Pancreas (tissue), 10 donors: ENCODE data around the gene BLCAP. TPM values are rescaled to one million over a fixed set of nuclear protein-coding genes. Genes with fewer than 3 reads are reported as not detected.

Experiments
- ATAC-seq, 4 donors: fragments of 200-7000 bp; cut with Tn5 transposase; one replicate each; pipeline versions ENCODE4 v1.8.0 to v1.9.1; 2020; ENCODE audit warnings: mild to moderate bottlenecking in 4 of 4, moderate library complexity in 4 of 4
- DNase-seq, 6 donors: peaks; one replicate each; pipeline ENCODE4 v3.0.0-alpha.2; 2020
- FAIRE-seq: peaks from 2 replicates; lab custom pipeline; 2012; peaks lifted over from hg19 to GRCh38; lab: Jason Lieb, UNC
- H3K27ac ChIP-seq, 4 donors: fragments of 200-600 bp; sonication (generic); 1 replicate in 3 of 4; 2 replicates in 1 of 4; pipeline versions ENCODE4 v1.5.0 to v1.8.0; 2020
- H3K27me3 ChIP-seq, 4 donors: fragments of 200-600 bp; one replicate each; pipeline ENCODE4 v1.8.0; 2021
- H3K36me3 ChIP-seq, 3 donors: fragments of 200-600 bp; sonication (generic) in 1 of 3; one replicate each; pipeline versions ENCODE4 v1.5.0 to v1.8.0; 2020 to 2021
- H3K4me1 ChIP-seq, 3 donors: fragments of 200-600 bp; one replicate each; pipeline ENCODE4 v1.8.0; 2021
- H3K4me3 ChIP-seq, 4 donors: fragments of 200-600 bp; sonication (generic) in 2 of 4; one replicate each; pipeline versions ENCODE4 v1.5.0 to v1.8.0; 2020 to 2021
- H3K9me3 ChIP-seq, 4 donors: fragments of 200-600 bp; one replicate each; pipeline ENCODE4 v1.8.0; 2021
- CTCF ChIP-seq, 4 donors: fragments of 200-600 bp; sonication (generic) in 3 of 4; IDR thresholded peaks; one replicate each; pipeline versions ENCODE4 v1.5.0 to v1.8.0; 2021; ENCODE audit warnings: antibody characterized with exemption in 4 of 4
- WGBS, 2 donors: extraction: QIAGEN DNeasy Blood & Tissue Kit; methylation state at CpG; one replicate each; pipeline ENCODE4 v1.1.7; 2013; 5-methylcytosine and 5-hydroxymethylcytosine counted together
- intact Hi-C, 3 donors: fragments of 100-400 bp; cut with DNase I; formaldehyde crosslinking; loops; one replicate each; pipeline versions ENCODE4 v1.11.1 to v1.14.2; 2022
- polyA plus RNA-seq, 2 donors: library from polyadenylated mRNA; stranded (reverse); fragments of 200-250 nt; gene quantifications; one replicate each; pipeline ENCODE4 v1.2.3, GENCODE V29; 2013
- total RNA-seq, 6 donors: library from RNA; stranded (reverse); fragmentation: NEBNext Ultra II Directional in 4 of 6; extraction: Animal tissue kit (Norgen Biotek cat#: 25700) in 4 of 6; gene quantifications; one replicate each; pipeline versions ENCODE4 v1.2.1 to v1.2.4, GENCODE V29; 2021 to 2023
- donor health status: healthy with polysubstance abuse.
- donor health status: DM: no; HTN: no; CAD: no; lungs with moderate emphysema.
- donor health status: DM: no; HTN: no; CAD: no.
- donor health status: control.
- donor health status: control.
- donor health status: Bipolar disorder and iron deficiency.
- donor health status: DM: yes; HTN: yes; CAD: no.
- donor health status: DM: no; HTN: no; CAD: no.
- donor health status: DM: no; HTN: no; CAD: no.
- donor health status: DM: yes; HTN: yes; CAD: no.

Gene BLCAP
- total and polyA plus RNA-seq, 8 donors: 14.6 to 35.3 (median 19.0) TPM

- DNase-seq (peak in 1 of 6 donors; percentile 30), ATAC-seq (no peak), FAIRE-seq (no peak)
- H3K9me3 ChIP-seq: no peaks in the 10 kb centered on the region
- TF ChIP-seq CTCF (IDR thresholded peaks at IDR 0.05): no peak
- no peaks in the 10 kb centered on the region for H3K4me1 ChIP-seq
- H3K36me3 ChIP-seq: no peaks in the 10 kb centered on the region
- 61 to 76% methylated on average over 9 of the region's 9 CpGs for WGBS, 2 donors
- H3K4me3 ChIP-seq: no peak overlapping the region
- intact Hi-C loops: no loop called here
- no peak overlapping the region for H3K27ac ChIP-seq
- no peaks in the 10 kb centered on the region for H3K27me3 ChIP-seq
These were observed 46.0 kb upstream of the BLCAP start for GRCh38 chr20:37573626-37574198.

DNA sequence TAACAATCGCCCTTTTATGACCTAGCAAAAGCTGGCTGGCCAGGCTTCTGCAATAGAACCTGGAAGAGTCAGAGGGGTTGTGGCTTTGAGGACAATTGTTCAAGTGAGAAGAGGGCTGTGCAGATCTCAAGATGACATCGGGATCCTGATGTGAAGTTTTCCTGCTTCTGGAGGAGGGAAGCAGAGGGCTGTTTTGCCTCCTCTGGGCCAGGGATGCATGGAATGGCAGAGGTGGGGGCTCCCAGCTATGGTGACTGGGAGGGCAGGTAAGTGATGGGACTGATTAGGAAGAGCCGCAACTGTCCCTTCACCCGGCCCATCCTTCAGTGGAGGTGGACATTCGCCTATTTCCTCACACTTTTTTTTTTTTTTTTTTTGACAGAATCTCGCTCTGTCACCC, 43.4 kb upstream of the BLCAP start:
- TF ChIP-seq CTCF (IDR thresholded peaks at IDR 0.05): no peak
- H3K4me3 ChIP-seq: no peak overlapping the region
- 61 to 65% methylated on average over 5 to 6 of the region's 6 CpGs for WGBS, 2 donors
- no peaks in the 10 kb centered on the region for H3K27me3 ChIP-seq
- no peak for ATAC-seq
- FAIRE-seq: no peak
- H3K4me1 ChIP-seq: no peaks in the 10 kb centered on the region
- no peaks in the 10 kb centered on the region for H3K36me3 ChIP-seq
- no peak overlapping the region for H3K27ac ChIP-seq
- H3K9me3 ChIP-seq: no peaks in the 10 kb centered on the region
- intact Hi-C loops: no loop called here
- DNase-seq: peak in 1 of 6 donors; percentile 11

- no peak overlapping the region for H3K4me3 ChIP-seq
- no peaks in the 10 kb centered on the region for H3K9me3 ChIP-seq
- H3K4me1 ChIP-seq: no peaks in the 10 kb centered on the region
- DNase-seq (no peak), FAIRE-seq (no peak), ATAC-seq (no peak)
- H3K36me3 ChIP-seq: no peaks in the 10 kb centered on the region
- TF ChIP-seq CTCF (IDR thresholded peaks at IDR 0.05): no peak
- no peaks in the 10 kb centered on the region for H3K27me3 ChIP-seq
- WGBS, 2 donors: 58 to 81% methylated on average over 1 of the region's 1 CpG
- intact Hi-C loops: no loop called here
- H3K27ac ChIP-seq: no peak overlapping the region
These were observed 42.7 kb upstream of the BLCAP start for GRCh38 chr20:37570419-37570818.

- no peak for TF ChIP-seq CTCF (IDR thresholded peaks at IDR 0.05)
- no peak overlapping the region for H3K4me3 ChIP-seq
- H3K9me3 ChIP-seq: no peaks in the 10 kb centered on the region
- WGBS, 2 donors: 4 to 5% methylated on average over 13 of the region's 13 CpGs
- no peaks in the 10 kb centered on the region for H3K4me1 ChIP-seq
- no peak for ATAC-seq
- no peaks in the 10 kb centered on the region for H3K36me3 ChIP-seq
- intact Hi-C loops: loop anchor here in 1 of 3 donors (5.0 kb wide), 2 partner anchors 424 to 649 kb away; no protein-coding TSS in a partner anchor
- peaks cover 0 to 15% (median 0%) of the 10 kb centered on the region in 4 donors for H3K27me3 ChIP-seq
- no peak for FAIRE-seq
- DNase-seq: peak in 1 of 6 donors; percentile 32
- H3K27ac ChIP-seq: no peak overlapping the region
These were observed 40.3 kb upstream of the BLCAP start for GRCh38 chr20:37567671-37568588.
